Measurements from ENCODE around the gene SIDT2.

DNA sequence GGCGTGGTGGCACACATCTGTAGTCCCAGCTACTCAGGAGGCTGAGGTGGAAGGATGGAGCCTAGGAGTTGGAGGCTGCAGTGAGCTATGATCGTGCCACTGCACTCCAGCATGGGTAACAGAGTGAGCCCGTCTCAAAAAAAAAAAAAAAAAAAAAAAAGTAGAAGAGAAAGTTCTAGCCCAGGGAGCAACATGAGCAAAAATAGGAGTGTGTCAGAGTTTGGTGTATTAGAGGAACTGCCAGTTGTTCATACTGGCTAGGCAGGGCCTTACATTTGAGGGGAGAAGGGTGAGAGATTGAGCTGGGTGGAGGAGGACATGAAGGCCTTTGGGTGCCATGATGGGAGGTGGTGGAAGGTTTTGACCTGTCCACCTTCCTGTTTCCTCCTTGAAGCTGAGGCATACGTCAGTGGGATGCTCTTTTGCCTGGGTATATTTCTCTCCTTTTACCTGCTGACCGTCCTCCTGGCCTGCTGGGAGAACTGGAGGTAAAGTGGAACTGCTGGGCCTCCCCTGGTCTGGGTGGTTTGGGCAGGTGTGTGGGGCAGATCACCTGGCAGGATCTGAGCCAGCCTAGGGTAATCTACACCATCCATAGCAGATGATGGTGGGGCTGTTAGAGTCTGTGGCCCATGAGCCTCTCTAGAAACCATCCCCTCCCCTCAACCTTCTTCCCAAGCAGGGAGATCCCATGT is 7.3 kb downstream of the SIDT2 start:
- no peak for TF ChIP-seq RARB (CRISPR knock-in tag; IDR thresholded peaks at IDR 0.05)
- TF ChIP-seq TCF4 (CRISPR knock-in tag; IDR thresholded peaks at IDR 0.05; ENCODE audit: borderline replicate concordance): no peak
- TF ChIP-seq, protein P1, sequence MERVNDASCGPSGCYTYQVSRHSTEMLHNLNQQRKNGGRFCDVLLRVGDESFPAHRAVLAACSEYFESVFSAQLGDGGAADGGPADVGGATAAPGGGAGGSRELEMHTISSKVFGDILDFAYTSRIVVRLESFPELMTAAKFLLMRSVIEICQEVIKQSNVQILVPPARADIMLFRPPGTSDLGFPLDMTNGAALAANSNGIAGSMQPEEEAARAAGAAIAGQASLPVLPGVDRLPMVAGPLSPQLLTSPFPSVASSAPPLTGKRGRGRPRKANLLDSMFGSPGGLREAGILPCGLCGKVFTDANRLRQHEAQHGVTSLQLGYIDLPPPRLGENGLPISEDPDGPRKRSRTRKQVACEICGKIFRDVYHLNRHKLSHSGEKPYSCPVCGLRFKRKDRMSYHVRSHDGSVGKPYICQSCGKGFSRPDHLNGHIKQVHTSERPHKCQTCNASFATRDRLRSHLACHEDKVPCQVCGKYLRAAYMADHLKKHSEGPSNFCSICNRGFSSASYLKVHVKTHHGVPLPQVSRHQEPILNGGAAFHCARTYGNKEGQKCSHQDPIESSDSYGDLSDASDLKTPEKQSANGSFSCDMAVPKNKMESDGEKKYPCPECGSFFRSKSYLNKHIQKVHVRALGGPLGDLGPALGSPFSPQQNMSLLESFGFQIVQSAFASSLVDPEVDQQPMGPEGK (CRISPR knock-in tag; IDR thresholded peaks at IDR 0.05; ENCODE audit: borderline replicate concordance): no peak
- no peak for TF ChIP-seq ESRRG (CRISPR knock-in tag; IDR thresholded peaks at IDR 0.05)
- TF ChIP-seq ZFP3 (CRISPR knock-in tag; IDR thresholded peaks at IDR 0.05): no peak
- no peak for TF ChIP-seq TOX (CRISPR knock-in tag; IDR thresholded peaks at IDR 0.05; ENCODE audit: borderline replicate concordance)
- TF ChIP-seq ZNF8 (CRISPR knock-in tag; IDR thresholded peaks at IDR 0.05): no peak
- no peak for TF ChIP-seq GLIS3 (CRISPR knock-in tag; IDR thresholded peaks at IDR 0.05)
- TF ChIP-seq ISL1 (CRISPR knock-in tag; IDR thresholded peaks at IDR 0.05): no peak
- TF ChIP-seq ARNTL (CRISPR knock-in tag; IDR thresholded peaks at IDR 0.05; ENCODE audit: borderline replicate concordance, low read depth): no peak
- TF ChIP-seq, protein P2, sequence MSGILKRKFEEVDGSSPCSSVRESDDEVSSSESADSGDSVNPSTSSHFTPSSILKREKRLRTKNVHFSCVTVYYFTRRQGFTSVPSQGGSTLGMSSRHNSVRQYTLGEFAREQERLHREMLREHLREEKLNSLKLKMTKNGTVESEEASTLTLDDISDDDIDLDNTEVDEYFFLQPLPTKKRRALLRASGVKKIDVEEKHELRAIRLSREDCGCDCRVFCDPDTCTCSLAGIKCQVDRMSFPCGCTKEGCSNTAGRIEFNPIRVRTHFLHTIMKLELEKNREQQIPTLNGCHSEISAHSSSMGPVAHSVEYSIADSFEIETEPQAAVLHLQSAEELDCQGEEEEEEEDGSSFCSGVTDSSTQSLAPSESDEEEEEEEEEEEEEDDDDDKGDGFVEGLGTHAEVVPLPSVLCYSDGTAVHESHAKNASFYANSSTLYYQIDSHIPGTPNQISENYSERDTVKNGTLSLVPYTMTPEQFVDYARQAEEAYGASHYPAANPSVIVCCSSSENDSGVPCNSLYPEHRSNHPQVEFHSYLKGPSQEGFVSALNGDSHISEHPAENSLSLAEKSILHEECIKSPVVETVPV (CRISPR knock-in tag; IDR thresholded peaks at IDR 0.05): no peak

Data from SK-N-SH treated with all-trans-retinoic acid at 6 μM for 48 hours (cell line).